NCI-H128 (cell line): ENCODE results near the gene C10orf71.

Source experiments
- DNase-seq: peaks from one replicate; lab custom pipeline; 2025; ENCODE audit not compliant: unreplicated experiment; lab: John Stamatoyannopoulos, UW

Gene C10orf71

GRCh38 chr10:49290607-49291006, 8.4 kb upstream of the C10orf71 start:
- no peak for DNase-seq

DNA sequence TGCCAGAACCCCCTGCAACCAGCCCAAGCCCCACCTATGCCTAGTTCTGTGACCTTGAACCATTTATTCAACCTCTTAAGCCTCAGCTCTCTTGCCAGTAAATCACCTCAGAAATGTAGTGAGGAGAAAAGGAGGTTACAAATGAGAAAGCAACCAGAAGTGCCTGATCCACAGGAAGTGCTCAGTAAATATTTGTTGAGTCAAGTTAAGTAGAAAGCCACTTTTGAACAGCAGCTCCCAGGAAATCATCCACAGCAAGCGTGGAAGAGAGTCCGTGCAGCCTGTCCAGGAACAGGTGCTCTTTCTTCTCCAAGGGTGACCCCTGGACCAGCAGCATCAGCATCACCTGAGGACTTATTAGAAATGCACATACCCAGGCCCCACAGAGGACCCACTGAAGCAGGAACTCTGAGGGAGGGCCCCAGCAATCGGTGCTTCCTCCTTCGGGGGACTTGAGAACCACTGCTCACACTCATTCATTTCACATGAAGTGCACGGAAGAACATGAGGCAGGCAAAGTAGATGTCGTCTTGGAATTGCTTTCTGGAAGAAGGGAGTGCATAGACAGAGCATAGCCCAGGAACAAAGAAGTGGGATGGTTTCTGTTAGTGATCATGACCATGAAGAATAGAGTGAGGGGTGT, 6.3 kb upstream of the C10orf71 start:
- DNase-seq: no peak

- DNase-seq: no peak
Measured at GRCh38 chr10:49293208-49293603, 5.8 kb upstream of the C10orf71 start.

- DNase-seq: no peak
Measured at GRCh38 chr10:49294731-49295130, 4.2 kb upstream of the C10orf71 start.

DNA sequence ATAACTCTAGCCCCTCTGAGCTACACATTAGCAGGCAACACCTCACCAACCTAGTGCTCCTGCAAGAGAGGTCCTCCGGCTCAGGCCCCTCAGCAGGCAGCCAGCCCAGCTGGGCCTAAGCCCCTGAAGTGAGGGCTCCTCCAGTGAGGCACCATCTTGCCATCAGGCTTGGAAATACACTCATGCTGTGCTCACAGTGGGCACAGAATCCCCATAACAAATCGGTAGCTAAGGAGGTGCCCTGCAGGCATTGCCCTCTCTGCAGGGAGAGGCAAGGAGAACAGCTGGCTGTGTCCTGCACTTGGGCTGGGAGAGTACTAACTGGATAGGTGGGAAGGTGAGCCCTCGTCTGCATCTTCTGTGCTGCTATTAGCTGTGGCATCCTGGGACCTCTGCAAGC, 3.7 kb upstream of the C10orf71 start:
- DNase-seq: no peak

DNA sequence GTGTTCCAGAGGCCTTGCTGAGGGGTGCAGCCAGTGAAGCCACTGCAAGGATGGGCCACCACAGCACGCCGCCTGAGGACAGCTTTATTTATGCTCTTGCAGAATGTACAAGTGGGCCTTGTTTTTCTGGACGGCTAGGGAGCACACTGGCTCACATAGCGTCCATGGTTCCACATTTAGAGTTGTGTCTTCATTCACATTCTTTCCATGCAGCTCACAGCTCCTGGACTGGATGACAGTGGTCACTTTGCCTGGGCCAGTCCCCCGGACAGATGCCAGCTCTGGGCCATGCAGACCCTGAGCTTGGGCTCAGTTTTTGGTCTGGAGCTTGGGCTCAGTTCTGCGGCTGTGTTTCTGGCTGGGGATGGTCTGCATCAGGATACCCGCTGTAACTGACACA, 2.6 kb upstream of the C10orf71 start:
- DNase-seq: no peak

GRCh38 chr10:49296836-49297235, 2.1 kb upstream of the C10orf71 start:
- DNase-seq: no peak

DNA sequence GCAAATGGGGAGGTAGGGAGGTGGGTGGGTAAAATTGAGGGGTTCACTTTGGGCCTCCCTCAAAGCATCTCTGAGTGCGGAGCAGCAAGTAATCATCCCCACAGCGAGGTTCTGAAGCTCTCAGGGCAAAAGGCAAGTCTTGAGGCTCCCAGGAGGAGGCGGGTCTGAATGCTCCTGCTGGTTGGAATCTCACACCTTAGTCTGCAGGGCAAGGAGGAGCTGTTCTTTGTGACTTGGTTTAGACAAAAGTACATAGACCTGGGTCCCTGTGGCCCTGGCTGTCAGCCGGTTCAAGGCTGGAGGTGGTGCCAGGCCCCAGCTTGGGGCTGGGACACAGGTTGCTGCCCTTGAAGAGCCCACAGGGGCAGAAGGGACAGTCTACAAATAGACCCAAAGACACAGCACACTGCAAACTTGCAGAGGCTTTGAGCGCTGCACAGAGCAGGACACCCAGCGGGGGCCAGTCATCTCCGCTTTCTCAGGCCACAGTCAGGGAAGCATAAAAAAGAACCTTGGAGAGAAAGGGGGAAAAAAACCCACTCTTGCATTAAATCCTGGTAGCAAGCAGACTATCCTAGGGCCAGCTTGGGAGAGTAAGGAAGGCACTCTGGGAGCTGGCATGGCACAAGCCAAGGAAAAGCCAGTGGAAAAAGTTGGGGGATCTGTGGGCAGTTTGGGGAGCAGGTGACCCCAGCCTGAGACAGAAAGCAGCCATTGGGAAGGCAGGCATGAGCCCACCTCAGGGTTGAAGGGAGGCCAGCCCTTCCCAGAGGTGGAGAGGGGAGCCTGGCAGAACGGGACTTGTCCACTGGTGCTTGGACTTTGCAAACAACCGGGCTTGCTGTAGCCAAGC, 926 bp upstream of the C10orf71 start:
- no peak for DNase-seq

- DNase-seq: no peak
Measured at GRCh38 chr10:49298671-49298982, 343 bp upstream of the C10orf71 start.

DNA sequence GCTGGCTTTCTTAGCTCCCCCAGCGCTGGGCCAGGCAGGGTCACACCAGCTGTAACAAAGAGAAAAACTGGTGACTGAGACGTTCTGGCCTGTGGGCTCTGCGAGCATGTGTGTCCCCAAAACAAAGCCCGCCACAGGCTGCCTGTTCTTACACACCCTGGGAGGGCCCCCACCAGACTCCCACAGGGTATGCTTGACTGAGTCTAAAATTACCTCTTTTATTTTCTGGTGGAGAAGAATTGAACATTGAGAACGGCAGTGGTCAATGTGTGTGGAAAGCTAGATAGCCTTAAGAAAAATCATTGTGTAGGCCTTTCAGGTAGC, 808 bp downstream of the C10orf71 start:
- no peak for DNase-seq

- no peak for DNase-seq
Measured at GRCh38 chr10:49300140-49300974, 1.4 kb downstream of the C10orf71 start.

- no peak for DNase-seq
Measured at GRCh38 chr10:49301302-49301701, 2.3 kb downstream of the C10orf71 start.

- no peak for DNase-seq
Measured at GRCh38 chr10:49302088-49302487, 3.1 kb downstream of the C10orf71 start.

GRCh38 chr10:49303711-49304110, 4.7 kb downstream of the C10orf71 start:
- no peak for DNase-seq

GRCh38 chr10:49304137-49304536, 5.2 kb downstream of the C10orf71 start:
- DNase-seq: no peak

DNA sequence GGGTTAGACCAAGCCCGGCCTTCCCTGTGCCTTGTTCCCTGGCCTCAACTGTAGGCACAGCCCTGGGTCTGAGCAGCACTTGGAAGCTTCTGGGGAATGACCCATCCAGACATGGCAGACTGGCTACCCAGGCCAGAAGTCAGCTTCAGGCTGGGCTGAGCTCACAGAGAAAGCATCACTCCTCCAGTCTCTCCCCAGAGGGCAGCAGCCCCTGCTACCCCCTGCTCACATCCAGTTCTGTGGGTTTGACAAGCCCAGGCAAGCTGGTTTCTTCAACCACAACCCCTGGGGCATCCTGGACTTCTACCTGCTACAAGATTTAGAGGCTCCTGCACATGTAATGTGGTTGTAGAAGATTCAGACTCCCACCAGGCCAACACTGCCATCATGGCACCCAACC, 9.0 kb downstream of the C10orf71 start:
- DNase-seq: no peak

- no peak for DNase-seq
Measured at GRCh38 chr10:49308881-49309280, 9.9 kb downstream of the C10orf71 start.

DNA sequence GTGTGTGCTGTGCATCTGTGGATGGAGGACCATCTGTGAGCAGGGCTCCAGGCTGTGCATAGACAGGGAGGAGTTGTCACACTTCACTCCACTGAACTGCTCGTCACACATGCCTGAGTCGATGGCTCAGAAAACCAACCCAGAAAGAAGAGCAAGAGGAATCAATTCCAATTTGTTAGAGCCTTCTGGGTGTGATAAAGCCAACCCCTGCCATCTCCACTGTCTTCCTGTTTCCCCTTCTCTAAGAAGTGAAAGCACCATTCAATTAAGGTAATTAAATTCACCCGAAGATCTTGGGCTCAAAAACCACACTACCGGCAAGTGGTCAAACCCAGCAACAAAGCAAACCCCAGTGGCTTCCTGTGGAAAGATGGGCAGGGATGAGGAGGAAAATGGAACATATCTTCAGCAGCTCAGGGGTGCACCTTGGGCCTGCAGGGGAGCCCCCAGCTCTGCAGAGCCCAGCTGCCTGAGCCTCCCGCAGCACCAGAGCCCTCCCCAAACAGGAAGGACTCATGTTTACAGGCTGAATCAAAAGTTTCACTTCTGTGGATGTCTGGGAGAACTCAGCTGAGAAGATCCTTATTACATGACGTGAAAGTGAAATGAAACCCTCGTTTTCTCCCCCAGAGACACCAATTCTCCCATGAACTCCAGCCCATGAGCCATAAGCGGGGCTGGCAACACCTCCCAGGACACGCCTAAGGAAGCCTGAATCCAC, 10.9 kb downstream of the C10orf71 start:
- DNase-seq: no peak

DNA sequence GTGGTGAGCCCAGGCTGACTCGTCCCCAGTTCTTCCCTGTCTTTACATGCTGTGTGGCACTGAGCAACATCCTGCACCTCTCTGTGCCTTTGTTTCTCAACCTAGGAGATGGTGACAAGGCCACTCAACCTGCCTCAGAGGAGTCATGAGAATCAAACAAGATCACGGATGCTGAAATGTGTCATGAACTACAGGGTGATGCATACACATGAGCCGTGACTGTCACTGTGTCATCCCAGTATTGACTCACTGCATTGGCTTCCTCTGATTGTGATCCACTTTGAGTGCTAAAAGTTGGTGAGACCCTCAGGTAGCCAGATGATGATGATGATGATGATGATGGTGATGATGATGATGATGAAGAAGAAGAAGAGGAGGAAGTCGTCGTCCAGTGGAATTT, 11.5 kb downstream of the C10orf71 start:
- no peak for DNase-seq

DNA sequence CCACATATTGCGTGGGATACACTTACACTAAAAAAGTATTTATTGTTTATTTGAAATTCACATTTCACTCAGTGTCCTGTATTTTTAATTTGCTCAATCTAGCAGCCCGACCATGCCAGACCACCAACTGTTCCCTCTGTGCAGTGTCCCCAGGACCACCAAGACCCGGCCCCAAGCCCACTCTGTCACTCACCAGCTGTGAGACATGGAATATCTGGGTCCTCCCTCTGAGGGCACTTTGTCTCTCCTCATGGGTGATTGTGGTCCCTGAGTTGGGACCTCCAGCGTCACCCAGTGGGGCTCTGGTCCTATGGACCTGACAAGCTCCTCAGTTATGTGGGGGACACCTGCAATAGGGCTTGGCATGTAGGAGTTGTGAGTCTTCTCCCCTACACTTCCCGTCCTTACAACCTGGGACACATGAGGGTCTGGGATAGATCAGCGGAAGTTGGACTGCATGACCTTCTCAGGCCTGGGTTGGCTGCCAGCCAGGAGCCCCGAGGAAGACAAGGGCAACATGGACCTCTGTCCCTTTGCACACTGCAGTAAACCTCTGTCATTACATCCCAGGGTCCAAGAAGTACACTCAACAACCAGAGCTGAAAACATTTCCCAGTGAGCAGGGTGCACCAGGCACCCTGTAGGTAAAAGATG, 12.1 kb downstream of the C10orf71 start:
- DNase-seq: no peak
